ENCODE results near the gene KCNMB1.

DNA sequence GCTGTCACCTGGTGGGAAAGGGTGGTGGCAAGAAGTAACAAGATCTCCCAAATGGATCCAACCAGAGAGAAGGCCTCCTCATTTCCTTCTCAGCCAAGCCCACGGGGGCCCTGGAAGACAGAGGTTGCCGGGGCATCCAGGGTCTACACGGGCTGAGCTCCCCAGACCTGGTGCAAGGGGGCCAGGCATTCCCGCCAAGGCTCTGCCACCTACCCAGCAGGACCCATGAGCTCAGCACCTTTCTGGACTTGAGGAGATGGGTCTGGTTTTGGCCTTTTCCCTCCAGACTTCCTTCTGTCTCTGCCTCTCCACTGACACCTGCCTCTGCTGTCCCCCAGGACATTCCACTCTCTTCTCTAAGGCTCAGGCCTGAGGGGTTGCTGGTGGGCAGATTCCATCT, 42.4 kb upstream of the KCNMB1 start:
- TF ChIP-seq ZNF263 (CRISPR knock-in tag; IDR thresholded peaks at IDR 0.05) (no peak), ZNF34 (CRISPR knock-in tag; IDR thresholded peaks at IDR 0.05; ENCODE audit: borderline replicate concordance) (no peak), POLR2A (IDR thresholded peaks at IDR 0.05; ENCODE audit: insufficient read depth in 1 of 2, low read depth in 2 of 2, low read length in 2 of 2) (no peak), RXRA (CRISPR knock-in tag; IDR thresholded peaks at IDR 0.05) (no peak), SP1 (IDR thresholded peaks at IDR 0.05) (no peak), SP1 (CRISPR knock-in tag; IDR thresholded peaks at IDR 0.05) (no peak), CHD4 (IDR thresholded peaks at IDR 0.05; ENCODE audit: borderline replicate concordance, low read length) (no peak), FOXM1 (CRISPR knock-in tag; IDR thresholded peaks at IDR 0.05) (no peak), EZH2 (conservative IDR thresholded peaks at IDR 0.05; ENCODE audit: low read depth, low read length) (no peak)
- TF ChIP-seq, protein P1, sequence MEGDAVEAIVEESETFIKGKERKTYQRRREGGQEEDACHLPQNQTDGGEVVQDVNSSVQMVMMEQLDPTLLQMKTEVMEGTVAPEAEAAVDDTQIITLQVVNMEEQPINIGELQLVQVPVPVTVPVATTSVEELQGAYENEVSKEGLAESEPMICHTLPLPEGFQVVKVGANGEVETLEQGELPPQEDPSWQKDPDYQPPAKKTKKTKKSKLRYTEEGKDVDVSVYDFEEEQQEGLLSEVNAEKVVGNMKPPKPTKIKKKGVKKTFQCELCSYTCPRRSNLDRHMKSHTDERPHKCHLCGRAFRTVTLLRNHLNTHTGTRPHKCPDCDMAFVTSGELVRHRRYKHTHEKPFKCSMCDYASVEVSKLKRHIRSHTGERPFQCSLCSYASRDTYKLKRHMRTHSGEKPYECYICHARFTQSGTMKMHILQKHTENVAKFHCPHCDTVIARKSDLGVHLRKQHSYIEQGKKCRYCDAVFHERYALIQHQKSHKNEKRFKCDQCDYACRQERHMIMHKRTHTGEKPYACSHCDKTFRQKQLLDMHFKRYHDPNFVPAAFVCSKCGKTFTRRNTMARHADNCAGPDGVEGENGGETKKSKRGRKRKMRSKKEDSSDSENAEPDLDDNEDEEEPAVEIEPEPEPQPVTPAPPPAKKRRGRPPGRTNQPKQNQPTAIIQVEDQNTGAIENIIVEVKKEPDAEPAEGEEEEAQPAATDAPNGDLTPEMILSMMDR (CRISPR knock-in tag; IDR thresholded peaks at IDR 0.05), result no peak
- TF ChIP-seq, protein P2, sequence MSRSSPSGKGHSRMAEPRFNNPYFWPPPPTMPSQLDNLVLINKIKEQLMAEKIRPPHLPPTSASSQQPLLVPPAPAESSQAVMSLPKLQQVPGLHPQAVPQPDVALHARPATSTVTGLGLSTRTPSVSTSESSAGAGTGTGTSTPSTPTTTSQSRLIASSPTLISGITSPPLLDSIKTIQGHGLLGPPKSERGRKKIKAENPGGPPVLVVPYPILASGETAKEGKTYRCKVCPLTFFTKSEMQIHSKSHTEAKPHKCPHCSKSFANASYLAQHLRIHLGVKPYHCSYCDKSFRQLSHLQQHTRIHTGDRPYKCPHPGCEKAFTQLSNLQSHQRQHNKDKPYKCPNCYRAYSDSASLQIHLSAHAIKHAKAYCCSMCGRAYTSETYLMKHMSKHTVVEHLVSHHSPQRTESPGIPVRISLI (CRISPR knock-in tag; IDR thresholded peaks at IDR 0.05; ENCODE audit: borderline replicate concordance), result no peak
